Motor neuron (in vitro differentiated cells): ENCODE data around the gene OR2L8. TPM values are rescaled to one million over a fixed set of nuclear protein-coding genes. Genes with fewer than 3 reads are reported as not detected.
A peak's percentile ranks its signal among the peaks of the same experiment; 100 is the strongest.
"Not testable (repeated sequence)": the region's sequence is repeated elsewhere in the genome, so short reads cannot be mapped to it uniquely, and the experiment has no call there.

Experiments
- ATAC-seq, 8 experiments: fragments of 200-7000 bp; cut with Tn5 transposase; replicated peaks in 6 of 8; 2 replicates each; pipeline ENCODE4 v1.8.0; 2021; ENCODE audit warnings: mild to moderate bottlenecking in 8 of 8, moderate library complexity in 8 of 8
- H3K27ac ChIP-seq, 2 donors: fragments of 250-450 bp; sonication (Bioruptor Pico); 2 replicates each; pipeline ENCODE4 v1.9.0; 2021; ENCODE audit warnings: antibody characterized with exemption in 2 of 2, mild to moderate bottlenecking in 2 of 2, moderate library complexity in 1 of 2
- H3K4me1 ChIP-seq, 2 donors: fragments of 250-450 bp; sonication (Bioruptor Pico); replicated peaks in 1 of 2; 2 replicates each; pipeline ENCODE4 v1.6.1; 2021; ENCODE audit warnings: antibody characterized with exemption in 2 of 2, mild to moderate bottlenecking in 2 of 2, moderate library complexity in 1 of 2
- H3K4me3 ChIP-seq, 5 donors: fragments of 250-450 bp; sonication (Bioruptor Pico); 2 replicates each; pipeline ENCODE4 v1.9.0; 2021; ENCODE audit warnings: antibody characterized with exemption in 5 of 5, mild to moderate bottlenecking in 5 of 5, moderate library complexity in 4 of 5
- WGBS, 10 experiments: fragments of 450-650 bp; shearing (Covaris generic); methylation state at CpG; one replicate each; pipeline ENCODE4 v1.0.0; 2022; 5-methylcytosine and 5-hydroxymethylcytosine counted together
- in situ Hi-C, 9 experiments: fragments of 400-800 bp; cut with MboI; loops; one replicate each; pipeline ENCODE4 v1.15.0; 2021; ENCODE audit warnings: low sequenced_read_pairs in 9 of 9, low pct_unique_long_range_greater_than_20kb in 2 of 9; ENCODE audit not compliant: unreplicated experiment in 9 of 9
- total RNA-seq, 8 experiments: library from RNA; unstranded; fragments of 300-600 nt; gene quantifications; 2 replicates each; pipeline versions ENCODE4 v1.2.3 to v1.2.4, GENCODE V29; 2022

The OR2L8 gene
- total RNA-seq, 8 experiments from 2014 or later: 0.36 to 1.9 (median 0.80) TPM; not detected in 4

DNA sequence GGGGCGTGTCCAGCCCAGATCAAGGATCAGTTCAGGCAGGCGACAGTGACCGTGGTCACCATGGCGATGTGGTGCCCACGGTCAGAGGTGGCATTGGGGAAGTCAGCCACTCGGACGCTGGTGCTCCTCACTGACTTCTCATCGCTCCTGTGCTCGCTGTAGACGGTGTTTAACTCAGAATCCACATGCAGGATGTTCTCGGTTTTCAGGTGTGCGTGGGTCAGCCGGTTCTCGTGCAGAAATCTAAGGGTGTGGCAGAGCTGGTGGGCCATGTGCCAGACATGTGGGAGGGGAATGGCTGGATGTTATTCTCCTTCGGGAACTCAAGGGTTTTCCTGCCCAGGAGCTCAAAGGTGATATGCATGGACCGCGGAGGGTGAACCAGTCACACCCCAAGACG, 12.2 kb upstream of the OR2L8 start:
- in situ Hi-C loops: no loop called here
- 17 to 100% (median 85%) methylated on average over 1 to 16 of the region's 18 CpGs; no CpG with 5 or more reads in 3 of the 10 experiments for WGBS, 10 experiments

DNA sequence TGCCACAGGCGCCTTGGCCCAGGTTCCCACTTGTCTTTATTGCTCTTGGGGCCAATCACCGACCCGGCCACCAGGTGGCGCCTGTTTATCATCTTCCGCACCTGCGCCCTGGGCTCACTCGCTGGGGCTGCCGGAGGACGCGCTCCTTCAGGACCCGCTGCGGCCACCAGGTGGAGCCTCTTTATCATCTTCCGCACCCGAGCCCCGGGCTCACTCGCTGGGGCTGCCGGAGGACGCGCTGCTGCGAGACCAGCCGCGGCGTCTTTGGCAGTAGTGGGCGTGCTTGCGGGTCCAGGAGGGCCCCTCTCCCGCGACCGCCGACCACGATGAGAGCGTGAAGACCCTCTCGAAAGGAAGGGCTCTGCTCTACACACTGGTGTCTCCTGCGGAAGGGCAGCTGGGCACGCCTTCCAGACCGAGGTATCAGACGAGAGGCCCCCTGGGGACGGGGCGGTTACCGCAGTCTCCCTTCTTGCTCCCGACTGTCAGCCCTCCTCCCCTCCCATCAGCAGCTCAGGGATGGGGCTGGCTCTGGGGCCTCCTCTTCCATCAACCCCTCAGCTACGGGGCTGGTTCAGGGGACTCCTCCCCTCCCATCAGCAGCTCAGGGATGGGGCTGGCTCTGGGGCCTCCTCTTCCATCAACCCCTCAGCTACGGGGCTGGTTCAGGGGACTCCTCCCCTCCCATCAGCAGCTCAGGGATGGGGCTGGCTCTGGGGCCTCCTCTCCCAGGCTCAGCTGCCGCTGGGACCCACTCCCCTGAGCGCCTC, 11.5 kb upstream of the OR2L8 start:
- H3K27ac ChIP-seq, in situ Hi-C loops, H3K4me1 ChIP-seq: not testable (repeated sequence)
- H3K4me3 ChIP-seq: peak overlapping the region; percentile 20 to 38 (median 32)
- peak; percentile 26 to 99 (median 90) for ATAC-seq
- WGBS, 10 experiments: 0 to 40% (median 9%) methylated on average over 1 to 31 of the region's 44 CpGs; no CpG with 5 or more reads in 3 of the 10 experiments

More for the DNA sequence above, 12.2 kb upstream of the OR2L8 start:
- no peak for ATAC-seq
- H3K4me3 ChIP-seq: no peak overlapping the region
- no peaks in the 10 kb centered on the region for H3K4me1 ChIP-seq
- no peak overlapping the region for H3K27ac ChIP-seq

DNA sequence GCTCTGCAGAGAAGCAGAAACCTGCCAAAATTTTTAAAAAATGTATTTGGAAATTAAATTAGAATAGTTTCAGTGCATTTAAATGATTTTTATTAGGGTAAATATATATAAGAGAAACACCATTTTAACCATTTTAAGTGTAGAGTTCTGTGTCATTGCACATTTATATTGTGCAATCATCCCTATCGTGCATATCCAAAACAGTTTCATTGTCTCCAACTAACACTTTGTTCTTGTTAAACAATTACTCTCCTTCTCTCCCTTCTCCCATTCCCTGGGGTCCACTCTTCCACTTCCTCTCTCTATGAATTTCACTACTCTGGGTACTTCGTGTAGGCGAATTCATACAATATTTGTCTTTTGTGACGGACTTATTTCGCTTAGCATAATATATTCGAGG, 6.0 kb upstream of the OR2L8 start:
- ATAC-seq: no peak
- in situ Hi-C loops: no loop called here
- Histone ChIP-seq H3K4me1 (no peaks in the 10 kb centered on the region), H3K27ac (no peak overlapping the region), H3K4me3 (no peak overlapping the region)
- 21 to 77% (median 57%) methylated on average over 3 to 6 of the region's 6 CpGs for WGBS, 10 experiments

DNA sequence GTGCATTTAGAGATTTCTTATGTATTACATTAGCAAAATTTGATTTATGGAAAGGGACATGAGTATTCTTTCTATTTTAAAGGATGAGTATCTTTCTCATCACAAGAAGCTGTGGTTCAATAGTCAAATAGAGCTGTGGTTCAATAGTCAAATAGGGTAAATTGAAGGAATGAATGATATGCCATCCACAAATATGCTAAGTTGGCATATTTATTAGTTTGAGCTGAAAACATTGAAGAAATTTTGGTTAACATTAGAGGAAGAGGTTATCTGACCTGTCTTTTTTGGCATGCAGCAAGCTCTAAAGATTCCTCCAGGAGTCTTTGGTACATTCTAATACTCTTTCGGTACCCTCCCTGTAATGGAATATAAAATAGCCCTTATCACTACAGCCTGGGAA, 4.8 kb downstream of the OR2L8 start:
- in situ Hi-C loops: no loop called here
- 20 to 100% (median 100%) methylated on average over 1 of the region's 1 CpG; no CpG with 5 or more reads in 1 of the 10 experiments for WGBS, 10 experiments
- no peak for ATAC-seq
- no peak overlapping the region for H3K4me3 ChIP-seq
- H3K27ac ChIP-seq: no peak overlapping the region
- H3K4me1 ChIP-seq: no peaks in the 10 kb centered on the region

DNA sequence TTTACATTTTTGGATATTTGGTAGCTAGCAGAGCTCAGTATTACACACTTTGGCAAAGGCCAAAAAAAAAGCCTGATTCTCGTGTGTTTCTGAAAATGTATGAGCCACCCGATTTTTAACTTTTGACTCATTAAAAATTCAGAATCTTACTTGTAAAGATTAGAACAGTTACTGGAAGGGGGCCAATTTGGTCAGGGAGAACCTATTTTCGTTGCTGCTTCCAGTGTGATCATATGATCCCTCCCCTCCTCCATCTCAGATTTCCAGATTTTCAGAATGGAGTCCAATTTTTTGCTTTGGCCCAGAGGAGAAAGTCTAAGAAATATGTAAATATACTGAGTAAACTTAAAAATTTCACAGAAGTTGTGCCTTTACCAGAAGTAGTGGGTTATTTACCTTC, 13.1 kb downstream of the OR2L8 start:
- in situ Hi-C loops: no loop called here
- ATAC-seq: no peak
- WGBS, 10 experiments: 0 to 40% (median 8%) methylated on average over 2 to 3 of the region's 3 CpGs
- Histone ChIP-seq H3K4me1 (no peaks in the 10 kb centered on the region), H3K4me3 (no peak overlapping the region), H3K27ac (no peak overlapping the region)

DNA sequence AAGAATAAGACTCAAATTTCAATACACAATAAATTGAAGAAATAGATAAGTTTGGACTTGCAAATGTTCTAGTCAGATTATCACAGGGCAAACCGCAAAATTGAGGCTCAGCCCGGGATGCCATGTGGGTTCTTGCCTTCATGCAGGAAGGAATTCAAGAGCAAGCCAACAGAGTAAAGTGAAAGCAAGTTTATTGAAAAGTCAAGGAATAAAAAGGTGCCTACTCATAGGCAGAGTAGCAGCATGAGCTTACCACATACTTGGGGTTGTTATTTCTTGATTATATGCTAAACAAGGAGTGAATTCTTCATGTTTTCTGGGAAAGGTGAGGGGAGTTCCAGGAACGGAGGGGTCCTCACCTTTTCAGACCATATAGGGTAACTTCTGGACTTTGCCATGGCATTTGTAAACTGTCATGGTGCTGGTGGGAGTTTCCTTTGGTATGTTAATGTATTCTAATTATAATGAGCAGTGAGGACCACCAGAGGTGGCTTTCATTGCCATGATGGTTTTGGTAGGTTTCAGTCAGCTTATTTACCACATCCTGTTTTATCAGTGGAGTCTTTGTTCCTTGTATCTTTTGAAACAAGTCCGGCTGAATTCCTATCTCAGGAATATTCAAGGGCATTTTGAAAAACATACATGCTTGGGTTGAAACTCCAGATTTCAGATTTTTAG, 14.4 kb downstream of the OR2L8 start:
- in situ Hi-C loops: no loop called here
- Histone ChIP-seq H3K4me3 (no peak overlapping the region), H3K4me1 (no peaks in the 10 kb centered on the region), H3K27ac (no peak overlapping the region)
- ATAC-seq: no peak
- WGBS, 10 experiments: 6 to 71% (median 29%) methylated on average over 2 to 4 of the region's 4 CpGs; no CpG with 5 or more reads in 2 of the 10 experiments

DNA sequence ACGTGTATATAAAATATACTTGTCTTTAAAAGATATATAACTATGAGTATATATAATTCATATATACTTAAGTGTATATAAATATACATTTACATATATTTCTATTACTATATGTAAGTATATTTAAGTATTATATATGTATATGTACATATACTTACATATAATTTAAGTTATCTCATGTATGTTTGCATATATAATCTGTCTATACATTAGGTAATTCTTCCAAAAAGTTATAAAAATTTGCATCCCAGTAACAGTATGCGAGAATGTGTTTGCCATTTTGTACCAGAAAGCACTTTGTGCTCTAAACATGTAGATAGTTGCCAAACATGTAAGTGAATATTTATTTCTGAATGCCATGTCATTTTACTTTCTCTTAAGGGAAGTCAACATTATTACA, 16.3 kb downstream of the OR2L8 start, which contains the start of gene OR2AK2:
TSS of gene OR2AK2 (plus strand) at position 301 of the 400 bp plus-strand sequence. CDS start 144 bp downstream, outside the sequence.
- H3K27ac ChIP-seq: no peak within 1 kb of the TSS
- in situ Hi-C loops: no loop called here
- H3K4me3 ChIP-seq: no peak within 1 kb of the TSS
- 0 to 84% (median 50%) methylated on average over 1 to 2 of the region's 2 CpGs for WGBS, 10 experiments
- no peak for ATAC-seq
- no peaks in the 10 kb centered on the region for H3K4me1 ChIP-seq

DNA sequence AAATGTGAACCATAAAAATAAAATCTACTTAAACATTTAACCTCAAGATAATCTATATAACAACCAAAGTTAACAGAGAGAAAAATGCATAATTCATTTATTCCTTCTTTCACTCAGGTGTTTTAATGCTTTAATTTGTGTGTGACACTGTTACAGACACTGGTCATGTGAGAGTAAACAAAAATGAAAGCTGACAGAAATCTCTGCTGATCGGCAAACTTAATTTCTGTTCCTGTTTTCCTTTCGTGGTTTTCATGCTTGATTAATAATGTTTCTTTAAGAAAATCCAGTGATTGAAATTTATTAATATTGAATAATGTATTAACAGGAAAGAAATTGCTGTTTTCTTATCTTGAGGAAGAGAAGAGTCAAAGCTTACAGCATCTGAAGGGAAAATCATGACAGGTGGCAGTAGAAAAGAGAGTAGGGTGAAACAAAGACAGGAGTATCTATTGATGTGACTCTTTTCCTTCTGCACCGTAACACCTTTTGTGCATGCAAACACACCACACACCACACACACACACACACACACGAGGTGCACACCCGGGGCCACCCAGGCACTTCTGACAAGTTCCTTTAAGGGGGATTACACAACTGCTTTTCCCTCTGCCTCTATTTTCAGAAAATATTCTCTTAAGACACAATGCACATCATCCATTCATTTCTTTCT, 18.0 kb downstream of the OR2L8 start:
- 40 to 100% (median 57%) methylated on average over 1 to 5 of the region's 5 CpGs for WGBS, 10 experiments
- Histone ChIP-seq H3K4me1 (no peaks in the 10 kb centered on the region), H3K27ac (no peak overlapping the region), H3K4me3 (no peak overlapping the region)
- no peak for ATAC-seq
- in situ Hi-C loops: no loop called here

DNA sequence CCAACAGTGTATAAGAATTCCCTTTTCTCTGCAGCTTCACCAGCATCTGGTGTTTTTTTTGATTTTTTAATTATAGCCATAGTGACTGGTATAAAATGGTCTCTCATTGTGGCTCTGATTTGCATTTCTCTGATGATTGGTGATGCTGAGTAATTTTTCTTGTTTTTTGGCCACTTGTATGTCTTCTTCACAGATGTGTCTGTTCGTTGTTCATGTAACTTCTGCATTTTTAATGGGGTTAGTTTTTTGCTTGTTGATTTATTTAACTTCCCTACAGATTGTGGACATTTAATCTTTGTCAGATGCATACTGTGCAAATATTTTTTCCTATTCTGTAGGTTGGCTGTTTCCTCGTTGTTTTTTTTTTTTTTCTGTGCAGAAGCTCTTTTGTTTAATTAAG, 44.3 kb downstream of the OR2L8 start:
- in situ Hi-C loops: no loop called here

DNA sequence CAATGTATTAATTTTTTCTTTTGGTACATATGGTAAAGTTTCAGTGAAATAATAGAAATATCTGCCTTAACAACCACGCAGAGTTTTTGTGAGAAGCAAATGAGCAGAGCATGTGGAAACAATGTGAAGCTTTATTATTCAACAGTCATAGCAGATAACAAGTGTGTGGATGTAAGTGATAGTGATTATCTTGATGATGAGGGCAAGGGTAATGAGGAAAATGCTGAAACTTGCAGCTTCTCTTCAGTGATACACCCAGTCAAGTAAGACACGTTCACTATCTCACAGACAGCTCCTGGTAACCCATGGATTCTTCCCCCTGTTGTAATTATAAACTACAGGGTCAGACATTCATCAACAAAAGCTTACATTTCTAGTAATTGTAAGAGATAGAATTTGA, 50.2 kb downstream of the OR2L8 start:
- WGBS, 10 experiments: 0 to 55% (median 17%) methylated on average over 1 to 2 of the region's 2 CpGs; no CpG with 5 or more reads in 1 of the 10 experiments
- no peak for ATAC-seq
- Histone ChIP-seq H3K4me3 (no peak overlapping the region), H3K27ac (no peak overlapping the region), H3K4me1 (no peaks in the 10 kb centered on the region)
- in situ Hi-C loops: no loop called here

More for the DNA sequence above, 44.3 kb downstream of the OR2L8 start:
- WGBS, 10 experiments: 0 to 41% (median 28%) methylated on average over 1 to 2 of the region's 2 CpGs; no CpG with 5 or more reads in 1 of the 10 experiments
- Histone ChIP-seq H3K4me3 (no peak overlapping the region), H3K4me1 (no peaks in the 10 kb centered on the region), H3K27ac (no peak overlapping the region)
- ATAC-seq: no peak

Other genes starting within 250 kb of the OR2L8 start
- gene OR6F1, start 232.2 kb upstream of the OR2L8 start, total RNA-seq: under 1 TPM in 3 of 8 experiments, not detected in 5; 0.09 to 0.31 (median 0.28) TPM
- not detected for gene OR14K1, start 210.2 kb upstream of the OR2L8 start, total RNA-seq
- not detected for gene OR14A2, start 200.7 kb upstream of the OR2L8 start, total RNA-seq
- 1 to 10 TPM in 1 of 8 experiments, under 1 TPM in 5, not detected in 2; 0.07 to 1.3 (median 0.20) TPM for gene OR1C1, start 188.3 kb upstream of the OR2L8 start, total RNA-seq
- gene OR14A16, start 124.7 kb upstream of the OR2L8 start, total RNA-seq: not detected
- 1 to 10 TPM in 1 of 8 experiments, under 1 TPM in 1, not detected in 6; 0.25 to 1.1 TPM for gene OR11L1, start 107.0 kb upstream of the OR2L8 start, total RNA-seq
- 1 to 10 TPM in 2 of 8 experiments, under 1 TPM in 5, not detected in 1; 0.27 to 4.7 (median 0.52) TPM for gene TRIM58, start 91.7 kb upstream of the OR2L8 start, total RNA-seq
- 1 to 10 TPM in 1 of 8 experiments, under 1 TPM in 7; 0.33 to 1.0 (median 0.51) TPM for gene OR2W3, start 53.3 kb upstream of the OR2L8 start, total RNA-seq
- under 1 TPM in 1 of 8 experiments, not detected in 7; 0.47 TPM for gene OR2T8, start 28.6 kb upstream of the OR2L8 start, total RNA-seq
- gene OR2AJ1, start 24.0 kb upstream of the OR2L8 start, total RNA-seq: under 1 TPM in 2 of 8 experiments, not detected in 6; 0.21 to 0.24 TPM
- 1 to 10 TPM in 2 of 8 experiments, under 1 TPM in 1, not detected in 5; 1.00 to 1.5 (median 1.1) TPM for gene OR2AK2, start 16.4 kb downstream of the OR2L8 start, total RNA-seq
- 1 to 10 TPM in 1 of 8 experiments, under 1 TPM in 3, not detected in 4; 0.08 to 1.0 (median 0.26) TPM for gene OR2L5, start 64.8 kb downstream of the OR2L8 start, total RNA-seq
- under 1 TPM in 7 of 8 experiments, not detected in 1; 0.08 to 0.70 (median 0.29) TPM for gene OR2L2, start 81.2 kb downstream of the OR2L8 start, total RNA-seq
- gene OR2L3, start 98.0 kb downstream of the OR2L8 start, total RNA-seq: under 1 TPM in 6 of 8 experiments, not detected in 2; 0.13 to 0.63 (median 0.21) TPM
- gene OR2L13, start 146.3 kb downstream of the OR2L8 start, total RNA-seq: under 1 TPM in 6 of 8 experiments, not detected in 2; 0.05 to 0.77 (median 0.30) TPM
- gene OR2M5, start 196.3 kb downstream of the OR2L8 start, total RNA-seq: 1 to 10 TPM in 1 of 8 experiments, under 1 TPM in 3, not detected in 4; 0.21 to 1.0 (median 0.45) TPM
- gene OR2M2, start 226.0 kb downstream of the OR2L8 start, total RNA-seq: under 1 TPM in 2 of 8 experiments, not detected in 6; 0.59 to 0.85 TPM
- under 1 TPM in 6 of 8 experiments, not detected in 2; 0.08 to 0.87 (median 0.41) TPM for gene OR2M3, start 248.4 kb downstream of the OR2L8 start, total RNA-seq